Tibial artery (tissue), 4 donors: ENCODE measurements around the gene C2orf15.

Experiments used
- DNase-seq, 2 donors: peaks; one replicate each; pipeline ENCODE4 v3.0.0-alpha.2; 2019
- H3K27ac ChIP-seq, 2 donors: fragments of 200-600 bp; sonication (generic) in 1 of 2; 1 replicate in 1 of 2; 2 replicates in 1 of 2; pipeline ENCODE4 v1.5.1; 2018 to 2019; ENCODE audit warnings: mild to moderate bottlenecking in 1 of 2
- H3K27me3 ChIP-seq, 2 donors: fragments of 200-600 bp; sonication (generic) in 1 of 2; one replicate each; pipeline versions ENCODE4 v1.5.1 to v1.6.0; 2016 to 2019
- H3K36me3 ChIP-seq, 3 donors: fragments of 200-600 bp; sonication (generic) in 2 of 3; one replicate each; pipeline ENCODE4 v1.5.1; 2016 to 2019; ENCODE audit warnings: mild to moderate bottlenecking in 2 of 3
- H3K4me1 ChIP-seq, 4 donors: fragments of 200-600 bp; sonication (generic) in 2 of 4; 1 replicate in 3 of 4; 2 replicates in 1 of 4; pipeline ENCODE4 v1.5.1; 2016 to 2019
- H3K4me3 ChIP-seq, 2 donors: fragments of 200-600 bp; sonication (generic) in 1 of 2; 1 replicate in 1 of 2; 2 replicates in 1 of 2; pipeline ENCODE4 v1.5.1; 2018 to 2019; ENCODE audit warnings: mild to moderate bottlenecking in 2 of 2
- H3K9me3 ChIP-seq, 3 donors: fragments of 200-600 bp; sonication (generic) in 1 of 3; one replicate each; pipeline ENCODE4 v1.5.1; 2016 to 2019
- intact Hi-C: fragments of 100-400 bp; cut with DNase I; formaldehyde crosslinking; loops from one replicate; pipeline ENCODE4 v1.15.0; 2023; ENCODE audit warnings: low total_unique reads
- TF ChIP-seq, protein P1 (sequence below), 2 experiments: fragments of 200-600 bp in 1 of 2; fragments of 450-650 bp in 1 of 2; IDR thresholded peaks; one replicate each; pipeline ENCODE4 v1.5.1; 2017 to 2019; ENCODE audit warnings: antibody characterized with exemption in 2 of 2, mild to moderate bottlenecking in 1 of 2, moderate library complexity in 1 of 2

The C2orf15 gene

GRCh38 chr2:99154643-99155536 is 13.4 kb downstream of the C2orf15 start, which contains the start of the genes LIPT1 and TSGA10:
TSS of gene LIPT1 (plus strand) at chr2:99154967. CDS start at chr2:99161958, 6,991 bp downstream.
TSS of gene TSGA10 (minus strand) at chr2:99154942. CDS start at chr2:99109439, 45,503 bp downstream.
- peak within 1 kb of the TSS; percentile 84 for H3K27ac ChIP-seq
- H3K36me3 ChIP-seq, result peaks cover 0 to 13% (median 10%) of the 10 kb centered on the region in 3 donors
- H3K4me1 ChIP-seq, result peaks cover 0 to 22% (median 11%) of the 10 kb centered on the region in 4 donors
- H3K27me3 ChIP-seq, result no peaks in the 10 kb centered on the region
- H3K4me3 ChIP-seq, result peak within 1 kb of the TSS; percentile 80 to 82
- TF ChIP-seq, protein P1, sequence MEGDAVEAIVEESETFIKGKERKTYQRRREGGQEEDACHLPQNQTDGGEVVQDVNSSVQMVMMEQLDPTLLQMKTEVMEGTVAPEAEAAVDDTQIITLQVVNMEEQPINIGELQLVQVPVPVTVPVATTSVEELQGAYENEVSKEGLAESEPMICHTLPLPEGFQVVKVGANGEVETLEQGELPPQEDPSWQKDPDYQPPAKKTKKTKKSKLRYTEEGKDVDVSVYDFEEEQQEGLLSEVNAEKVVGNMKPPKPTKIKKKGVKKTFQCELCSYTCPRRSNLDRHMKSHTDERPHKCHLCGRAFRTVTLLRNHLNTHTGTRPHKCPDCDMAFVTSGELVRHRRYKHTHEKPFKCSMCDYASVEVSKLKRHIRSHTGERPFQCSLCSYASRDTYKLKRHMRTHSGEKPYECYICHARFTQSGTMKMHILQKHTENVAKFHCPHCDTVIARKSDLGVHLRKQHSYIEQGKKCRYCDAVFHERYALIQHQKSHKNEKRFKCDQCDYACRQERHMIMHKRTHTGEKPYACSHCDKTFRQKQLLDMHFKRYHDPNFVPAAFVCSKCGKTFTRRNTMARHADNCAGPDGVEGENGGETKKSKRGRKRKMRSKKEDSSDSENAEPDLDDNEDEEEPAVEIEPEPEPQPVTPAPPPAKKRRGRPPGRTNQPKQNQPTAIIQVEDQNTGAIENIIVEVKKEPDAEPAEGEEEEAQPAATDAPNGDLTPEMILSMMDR (IDR thresholded peaks at IDR 0.05), result no peak
- H3K9me3 ChIP-seq, result no peaks in the 10 kb centered on the region
- peak; percentile 90 to 96 for DNase-seq
- intact Hi-C loops, result no loop called here

DNA sequence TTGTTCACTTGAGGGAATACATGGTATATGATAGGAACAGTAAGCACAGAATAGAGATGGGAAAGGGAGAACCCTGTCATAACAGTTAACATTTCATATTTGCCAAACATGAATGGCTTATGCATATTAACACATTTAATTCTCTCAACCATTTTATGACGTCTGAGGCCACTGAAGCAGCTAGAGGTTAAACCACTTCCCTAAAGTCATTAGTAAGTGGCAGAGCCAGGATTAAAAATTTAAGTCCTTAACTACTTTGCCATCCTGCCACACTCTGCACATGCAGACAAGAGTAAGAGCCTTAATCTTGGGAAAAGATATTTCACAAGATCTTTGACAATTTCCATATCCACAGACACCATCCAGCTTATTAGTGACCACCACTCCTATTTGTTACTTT is 15.4 kb downstream of the C2orf15 start:
- peaks cover 0 to 22% (median 11%) of the 10 kb centered on the region in 4 donors for H3K4me1 ChIP-seq
- H3K36me3 ChIP-seq, result peaks cover 0 to 18% (median 12%) of the 10 kb centered on the region in 3 donors
- no peaks in the 10 kb centered on the region for H3K27me3 ChIP-seq
- intact Hi-C loops, result no loop called here
- DNase-seq, result no peak
- H3K4me3 ChIP-seq, result no peak overlapping the region
- no peak overlapping the region for H3K27ac ChIP-seq
- TF ChIP-seq, protein P1 (IDR thresholded peaks at IDR 0.05), result no peak
- H3K9me3 ChIP-seq, result no peaks in the 10 kb centered on the region

- H3K4me1 ChIP-seq, result peaks cover 0 to 17% (median 11%) of the 10 kb centered on the region in 4 donors
- no peaks in the 10 kb centered on the region for H3K9me3 ChIP-seq
- intact Hi-C loops, result no loop called here
- TF ChIP-seq, protein P1 (IDR thresholded peaks at IDR 0.05), result no peak
- no peaks in the 10 kb centered on the region for H3K27me3 ChIP-seq
- H3K4me3 ChIP-seq, result no peak overlapping the region
- H3K27ac ChIP-seq, result no peak overlapping the region
- H3K36me3 ChIP-seq, result peaks cover 0 to 25% (median 19%) of the 10 kb centered on the region in 3 donors
- DNase-seq, result no peak
These were observed 17.1 kb downstream of the C2orf15 start for GRCh38 chr2:99158599-99158998.

DNA sequence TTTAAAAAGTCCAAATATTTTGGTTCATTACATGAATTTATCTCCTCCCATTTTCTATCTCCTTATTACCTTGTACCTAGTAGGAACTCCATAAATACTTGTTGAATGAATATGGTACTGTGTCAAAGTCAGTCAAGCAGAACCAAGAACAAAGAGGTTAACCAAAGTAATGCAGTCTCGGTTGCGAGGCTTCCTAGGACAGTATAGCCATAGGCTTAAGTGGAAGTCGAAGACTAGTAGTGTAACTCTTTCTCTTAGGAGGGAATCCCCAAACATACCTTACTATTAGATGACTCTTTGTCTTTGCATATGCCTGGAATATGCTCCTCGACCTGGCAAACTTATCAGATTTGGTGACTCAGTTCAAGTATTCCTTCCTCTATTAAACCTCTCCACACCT is 18.1 kb downstream of the C2orf15 start:
- Histone ChIP-seq H3K9me3 (no peaks in the 10 kb centered on the region), H3K27ac (no peak overlapping the region), H3K4me1 (peaks cover 0 to 10% (median 7%) of the 10 kb centered on the region in 4 donors), H3K4me3 (no peak overlapping the region), H3K27me3 (no peaks in the 10 kb centered on the region), H3K36me3 (peaks cover 0 to 25% (median 23%) of the 10 kb centered on the region in 3 donors)
- TF ChIP-seq, protein P1 (IDR thresholded peaks at IDR 0.05), result no peak
- intact Hi-C loops, result no loop called here
- DNase-seq, result no peak

- Histone ChIP-seq H3K4me1 (no peaks in the 10 kb centered on the region), H3K27ac (no peak overlapping the region), H3K4me3 (no peak overlapping the region), H3K36me3 (peaks cover 31 to 55% (median 46%) of the 10 kb centered on the region in 3 donors), H3K9me3 (no peaks in the 10 kb centered on the region), H3K27me3 (no peaks in the 10 kb centered on the region)
- no peak for DNase-seq
- TF ChIP-seq, protein P1 (IDR thresholded peaks at IDR 0.05), result no peak
- intact Hi-C loops, result no loop called here
These were observed 24.7 kb downstream of the C2orf15 start for GRCh38 chr2:99166218-99166617.
